Body of pancreas (tissue), 4 donors: ENCODE results near the gene UBR1. TPM values are rescaled to one million over a fixed set of nuclear protein-coding genes. Genes with fewer than 3 reads are reported as not detected.
"Not testable (repeated sequence)": the region's sequence is repeated elsewhere in the genome, so short reads cannot be mapped to it uniquely, and the experiment has no call there.

Experiments used
- ATAC-seq: fragments of 150-250 bp; one replicate; pipeline ENCODE4 v1.9.1; 2016
- DNase-seq, 4 donors: peaks; one replicate each; pipeline ENCODE4 v3.0.0-alpha.2; 2019
- H3K27ac ChIP-seq, 4 donors: fragments of 200-600 bp; sonication (generic); 1 replicate in 3 of 4; 2 replicates in 1 of 4; pipeline versions ENCODE4 v1.5.1 to v1.6.1; 2016 to 2019; ENCODE audit warnings: mild to moderate bottlenecking in 1 of 4, mixed read lengths in 1 of 4, moderate library complexity in 1 of 4
- H3K27me3 ChIP-seq, 2 donors: fragments of 200-600 bp; sonication (generic); one replicate each; pipeline ENCODE4 v1.6.0; 2016; ENCODE audit warnings: mild to moderate bottlenecking in 1 of 2
- H3K36me3 ChIP-seq, 2 donors: fragments of 200-600 bp; sonication (generic); replicated peaks in 1 of 2; 2 replicates each; pipeline ENCODE4 v1.5.1; 2016; ENCODE audit warnings: low read depth in 2 of 2; ENCODE audit not compliant: insufficient read depth in 1 of 2
- H3K4me1 ChIP-seq: fragments of 200-600 bp; sonication (generic); one replicate; pipeline ENCODE4 v1.6.0; 2016
- H3K4me3 ChIP-seq, 2 donors: fragments of 200-600 bp; sonication (generic); 1 replicate in 1 of 2; 2 replicates in 1 of 2; pipeline ENCODE4 v1.5.1; 2016 to 2019
- H3K9me3 ChIP-seq, 3 donors: fragments of 200-600 bp; sonication (generic); 1 replicate in 2 of 3; 2 replicates in 1 of 3; pipeline ENCODE4 v1.5.1; 2016
- CTCF ChIP-seq, 7 experiments: fragments of 450-650 bp in 4 of 7; fragments of 200-600 bp in 3 of 7; sonication (generic) in 3 of 7; IDR thresholded peaks; one replicate each; pipeline ENCODE4 v1.5.1; 2016 to 2019; ENCODE audit warnings: antibody characterized with exemption in 7 of 7
- POLR2A ChIP-seq, 3 donors: fragments of 450-650 bp; IDR thresholded peaks; one replicate each; pipeline ENCODE4 v1.6.1; 2016; ENCODE audit warnings: antibody characterized with exemption in 3 of 3, mild to moderate bottlenecking in 2 of 3
- WGBS, 2 donors: methylation state at CpG; one replicate each; pipeline ENCODE4 v1.1.5; 2017; 5-methylcytosine and 5-hydroxymethylcytosine counted together
- intact Hi-C: fragments of 100-400 bp; cut with DNase I; formaldehyde crosslinking; loops from one replicate; pipeline ENCODE4 v1.15.1; 2023
- total RNA-seq, 2 donors: library from RNA; depleted of rRNA; stranded (reverse); fragments of >200 nt; gene quantifications; one replicate each; pipeline ENCODE4 v1.1.0, GENCODE V29; 2016

UBR1 gene
- total RNA-seq, 2 donors from 2014 or later = 18.5 to 29.3 TPM

- no peaks in the 10 kb centered on the region for H3K9me3 ChIP-seq
- 94 to 95% methylated on average over 2 of the region's 2 CpGs for WGBS, 2 donors
- H3K36me3 ChIP-seq = peaks cover 0 to 11% of the 10 kb centered on the region in 2 donors
- no peak for ATAC-seq
- no peaks in the 10 kb centered on the region for H3K27me3 ChIP-seq
- TF ChIP-seq CTCF (IDR thresholded peaks at IDR 0.05) (no peak), POLR2A (IDR thresholded peaks at IDR 0.05) (no peak)
- no peak overlapping the region for H3K27ac ChIP-seq
- no peaks in the 10 kb centered on the region for H3K4me1 ChIP-seq
- H3K4me3 ChIP-seq = no peak overlapping the region
- DNase-seq = no peak
- intact Hi-C loops = no loop called here
Observed at GRCh38 chr15:42994546-42994945, 111.3 kb downstream of the UBR1 start.

- peaks cover 0 to 20% of the 10 kb centered on the region in 2 donors for H3K36me3 ChIP-seq
- H3K27ac ChIP-seq = no peak overlapping the region
- ATAC-seq (no peak), DNase-seq (no peak)
- H3K4me3 ChIP-seq = no peak overlapping the region
- intact Hi-C loops = no loop called here
- H3K4me1 ChIP-seq = no peaks in the 10 kb centered on the region
- no peaks in the 10 kb centered on the region for H3K27me3 ChIP-seq
- TF ChIP-seq CTCF (IDR thresholded peaks at IDR 0.05) (no peak), POLR2A (IDR thresholded peaks at IDR 0.05) (no peak)
- WGBS, 2 donors = 75 to 76% methylated on average over 3 of the region's 3 CpGs
- H3K9me3 ChIP-seq = no peaks in the 10 kb centered on the region
Observed at GRCh38 chr15:42992626-42993025, 113.2 kb downstream of the UBR1 start.

- H3K27me3 ChIP-seq = no peaks in the 10 kb centered on the region
- DNase-seq (no peak), ATAC-seq (no peak)
- peaks cover 0 to 24% of the 10 kb centered on the region in 2 donors for H3K36me3 ChIP-seq
- H3K27ac ChIP-seq = no peak overlapping the region
- H3K4me3 ChIP-seq = no peak overlapping the region
- 95% methylated on average over 3 to 18 of the region's 20 CpGs for WGBS, 2 donors
- TF ChIP-seq CTCF (IDR thresholded peaks at IDR 0.05) (no peak), POLR2A (IDR thresholded peaks at IDR 0.05) (no peak)
- H3K4me1 ChIP-seq = no peaks in the 10 kb centered on the region
- H3K9me3 ChIP-seq = no peaks in the 10 kb centered on the region
- intact Hi-C loops = no loop called here
Observed at GRCh38 chr15:42986693-42987342, 119.0 kb downstream of the UBR1 start.

- H3K36me3 ChIP-seq = peaks cover 0 to 22% of the 10 kb centered on the region in 2 donors
- no peaks in the 10 kb centered on the region for H3K27me3 ChIP-seq
- intact Hi-C loops = no loop called here
- H3K27ac ChIP-seq = no peak overlapping the region
- no peak overlapping the region for H3K4me3 ChIP-seq
- no peak for ATAC-seq
- H3K9me3 ChIP-seq = no peaks in the 10 kb centered on the region
- no peak for DNase-seq
- whole genome bisulfite sequencing, 2 donors = 97 to 100% methylated on average over 1 of the region's 1 CpG
- no peaks in the 10 kb centered on the region for H3K4me1 ChIP-seq
- TF ChIP-seq POLR2A (IDR thresholded peaks at IDR 0.05) (no peak), CTCF (IDR thresholded peaks at IDR 0.05) (no peak)
Observed at GRCh38 chr15:42984493-42985034, 121.3 kb downstream of the UBR1 start.

- intact Hi-C loops, H3K4me3 ChIP-seq, H3K27ac ChIP-seq: not testable (repeated sequence)
Observed at GRCh38 chr15:42979113-42979512, 126.7 kb downstream of the UBR1 start.

More at GRCh38 chr15:42979113-42979512, 126.7 kb downstream of the UBR1 start:
- H3K9me3 ChIP-seq, DNase-seq, ATAC-seq, H3K4me1 ChIP-seq, H3K27me3 ChIP-seq: not testable (repeated sequence)
- peaks cover 0 to 19% of the 10 kb centered on the region in 2 donors for H3K36me3 ChIP-seq
- 94 to 98% methylated on average over 6 of the region's 6 CpGs for WGBS, 2 donors
